ENCODE results near the gene FAM170B. TPM values are rescaled to one million over a fixed set of nuclear protein-coding genes. Genes with fewer than 3 reads are reported as not detected.
A peak's percentile ranks its signal among the peaks of the same experiment; 100 is the strongest.

The FAM170B gene
- total RNA-seq, 4 donors from 2014 or later, result not detected

DNA sequence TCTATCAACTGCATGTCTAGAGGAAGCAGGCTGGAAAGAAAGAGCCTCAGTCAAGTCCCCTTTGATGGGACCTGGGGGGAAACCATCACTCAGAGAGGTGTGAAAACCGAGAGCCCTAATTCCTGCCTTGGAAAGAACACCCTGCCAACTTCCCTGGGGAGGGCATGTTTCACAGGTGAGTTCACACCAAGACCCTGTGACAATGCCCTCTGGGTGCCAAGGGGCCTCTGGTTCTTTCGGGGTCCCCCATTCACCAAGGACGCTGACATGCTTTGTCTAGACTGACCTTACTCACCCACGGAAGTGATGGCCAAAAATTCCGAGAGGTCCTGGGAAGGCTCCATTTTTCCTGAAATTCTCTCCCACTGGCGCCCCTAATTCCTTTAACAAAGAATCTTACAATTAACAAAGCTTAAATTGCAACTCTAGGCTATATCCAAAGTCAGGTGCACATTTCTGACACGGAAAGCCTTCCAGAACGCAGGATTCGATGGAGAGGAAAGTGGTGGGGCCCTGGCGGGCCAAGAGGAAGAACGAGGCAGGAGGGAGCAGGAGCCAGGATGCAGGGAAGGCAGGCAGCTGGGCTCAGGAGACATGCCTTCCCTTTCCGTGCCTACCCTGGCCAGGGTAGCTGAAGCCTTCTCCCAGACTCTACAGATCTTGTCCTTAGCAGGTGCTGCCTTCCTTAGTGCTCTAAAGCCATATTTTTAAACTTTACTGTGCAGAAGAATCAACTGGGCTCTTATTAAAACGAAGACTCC is 42.2 kb downstream of the FAM170B start:
- DNase-seq (no peak), ATAC-seq (no peak)
- no peak overlapping the region for H3K27ac ChIP-seq
- TF ChIP-seq CTCF (IDR thresholded peaks at IDR 0.05 in 4 of 5, conservative IDR thresholded peaks at IDR 0.05 in 1 of 5) (no peak), POLR2A (IDR thresholded peaks at IDR 0.05) (no peak)
- intact Hi-C loops (cut with DNase I; ENCODE audit: low total_unique reads), result no loop called here
- peaks cover 9 to 14% of the 10 kb centered on the region in 2 donors for H3K4me1 ChIP-seq
- in situ Hi-C loops (cut with MboI; ENCODE audit: low sequenced_read_pairs in 4 of 4), result no loop called here
- no peaks in the 10 kb centered on the region for H3K27me3 ChIP-seq
- H3K9me3 ChIP-seq, result no peaks in the 10 kb centered on the region
- H3K36me3 ChIP-seq, result no peaks in the 10 kb centered on the region
- H3K4me3 ChIP-seq, result no peak overlapping the region

DNA sequence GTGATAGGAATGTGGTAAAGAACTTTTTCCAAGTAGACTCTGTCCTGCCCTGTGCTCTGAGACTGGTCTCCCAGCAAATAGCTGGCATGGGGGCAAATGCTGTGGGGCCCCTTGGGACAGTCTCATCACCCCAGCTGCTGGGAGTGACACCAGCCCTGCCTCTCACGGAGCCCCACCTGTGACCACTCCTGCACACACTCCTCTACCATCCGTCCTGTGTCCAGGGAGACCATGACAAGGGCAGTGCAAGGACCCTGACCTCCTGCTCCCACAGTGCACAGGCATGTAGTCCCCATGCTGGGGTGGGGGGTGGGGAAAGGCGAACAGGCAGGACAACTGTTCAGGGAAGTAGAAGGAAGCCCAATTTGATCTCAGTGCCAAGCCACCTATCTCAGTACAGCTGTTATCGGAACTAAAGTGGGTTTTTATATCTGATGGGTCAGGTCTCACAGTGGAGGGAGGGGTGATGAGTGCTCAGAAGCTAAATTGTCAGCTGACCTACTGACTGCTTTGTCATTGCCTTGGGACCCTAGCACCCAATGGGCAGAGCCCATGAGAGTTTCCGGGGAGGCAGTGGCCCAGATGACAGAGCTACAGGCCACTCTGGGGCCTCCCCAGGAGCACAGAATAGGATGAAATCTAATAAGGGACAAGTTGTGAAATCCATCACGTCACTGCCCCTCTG is 43.0 kb downstream of the FAM170B start:
- no peak for ATAC-seq
- TF ChIP-seq CTCF (IDR thresholded peaks at IDR 0.05 in 4 of 5, conservative IDR thresholded peaks at IDR 0.05 in 1 of 5) (no peak), POLR2A (IDR thresholded peaks at IDR 0.05) (no peak)
- no peak overlapping the region for H3K27ac ChIP-seq
- H3K27me3 ChIP-seq, result no peaks in the 10 kb centered on the region
- in situ Hi-C loops (cut with MboI; ENCODE audit: low sequenced_read_pairs in 4 of 4), result no loop called here
- intact Hi-C loops (cut with DNase I; ENCODE audit: low total_unique reads), result no loop called here
- H3K4me3 ChIP-seq, result no peak overlapping the region
- no peaks in the 10 kb centered on the region for H3K9me3 ChIP-seq
- no peak for DNase-seq
- peaks cover 9 to 14% of the 10 kb centered on the region in 2 donors for H3K4me1 ChIP-seq
- no peaks in the 10 kb centered on the region for H3K36me3 ChIP-seq

- Histone ChIP-seq H3K27me3 (no peaks in the 10 kb centered on the region), H3K27ac (peak overlapping the region in 1 of 4 donors; percentile 12), H3K36me3 (no peaks in the 10 kb centered on the region), H3K4me1 (peaks cover 9 to 14% of the 10 kb centered on the region in 2 donors), H3K4me3 (no peak overlapping the region), H3K9me3 (no peaks in the 10 kb centered on the region)
- TF ChIP-seq CTCF (IDR thresholded peaks at IDR 0.05 in 4 of 5, conservative IDR thresholded peaks at IDR 0.05 in 1 of 5) (no peak), POLR2A (IDR thresholded peaks at IDR 0.05) (no peak)
- ATAC-seq (no peak), DNase-seq (no peak)
- intact Hi-C loops (cut with DNase I; ENCODE audit: low total_unique reads), result no loop called here
- in situ Hi-C loops (cut with MboI; ENCODE audit: low sequenced_read_pairs in 4 of 4), result no loop called here
Measured at GRCh38 chr10:49090189-49090575, 43.6 kb downstream of the FAM170B start.

GRCh38 chr10:49089557-49090188 is 44.1 kb downstream of the FAM170B start:
- no peaks in the 10 kb centered on the region for H3K27me3 ChIP-seq
- H3K9me3 ChIP-seq, result no peaks in the 10 kb centered on the region
- ATAC-seq (peak; percentile 36 to 56), DNase-seq (no peak)
- H3K36me3 ChIP-seq, result no peaks in the 10 kb centered on the region
- no peak overlapping the region for H3K4me3 ChIP-seq
- intact Hi-C loops (cut with DNase I; ENCODE audit: low total_unique reads) (no loop called here), in situ Hi-C loops (cut with MboI; ENCODE audit: low sequenced_read_pairs in 4 of 4) (no loop called here)
- TF ChIP-seq CTCF (IDR thresholded peaks at IDR 0.05 in 4 of 5, conservative IDR thresholded peaks at IDR 0.05 in 1 of 5) (no peak), POLR2A (IDR thresholded peaks at IDR 0.05) (no peak)
- H3K4me1 ChIP-seq, result peaks cover 9 to 14% of the 10 kb centered on the region in 2 donors
- peak overlapping the region in 1 of 4 donors; percentile 12 for H3K27ac ChIP-seq

Data from gastrocnemius medialis (tissue), 4 donors.